DOHH2 (cell line): Measurements from ENCODE around the gene SLIT2.

Source experiments
- EZH2phosphoT487 ChIP-seq: fragments of 200-600 bp; sonication (generic); IDR thresholded peaks from 2 replicates; pipeline ENCODE4 v1.6.1; 2017; ENCODE audit warnings: borderline replicate concordance, mild to moderate bottlenecking, antibody characterized with exemption, low read length, moderate library complexity, mixed read lengths
- TF ChIP-seq, protein P1 (sequence below): fragments of 200-600 bp; sonication (generic); IDR thresholded peaks from one replicate; pipeline ENCODE4 v1.5.1; 2014; ENCODE audit warnings: antibody characterized with exemption, mild to moderate bottlenecking, low read depth, low read length; ENCODE audit not compliant: poor library complexity, severe bottlenecking

DNA sequence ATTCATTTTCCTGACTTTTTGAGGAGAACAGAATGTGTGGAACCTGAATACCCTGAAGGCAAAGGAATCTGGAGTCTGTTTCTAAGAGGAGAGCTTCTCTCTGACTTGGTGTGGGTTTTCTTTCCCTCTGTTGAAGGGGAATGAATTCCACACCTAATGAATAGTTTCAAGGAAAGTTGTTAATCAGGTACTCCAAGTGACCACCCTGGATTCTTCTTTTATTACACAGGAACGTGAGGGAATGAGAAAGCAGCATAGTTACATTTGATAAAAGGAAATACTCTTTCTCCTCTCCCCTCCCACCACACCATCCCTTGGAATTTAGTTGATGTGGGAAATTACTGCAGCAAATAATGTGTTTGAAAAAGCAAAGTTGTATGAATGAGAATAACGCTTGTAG lies 29.7 kb downstream of the SLIT2 start:
- TF ChIP-seq EZH2phosphoT487, result no peak
- TF ChIP-seq, protein P1, sequence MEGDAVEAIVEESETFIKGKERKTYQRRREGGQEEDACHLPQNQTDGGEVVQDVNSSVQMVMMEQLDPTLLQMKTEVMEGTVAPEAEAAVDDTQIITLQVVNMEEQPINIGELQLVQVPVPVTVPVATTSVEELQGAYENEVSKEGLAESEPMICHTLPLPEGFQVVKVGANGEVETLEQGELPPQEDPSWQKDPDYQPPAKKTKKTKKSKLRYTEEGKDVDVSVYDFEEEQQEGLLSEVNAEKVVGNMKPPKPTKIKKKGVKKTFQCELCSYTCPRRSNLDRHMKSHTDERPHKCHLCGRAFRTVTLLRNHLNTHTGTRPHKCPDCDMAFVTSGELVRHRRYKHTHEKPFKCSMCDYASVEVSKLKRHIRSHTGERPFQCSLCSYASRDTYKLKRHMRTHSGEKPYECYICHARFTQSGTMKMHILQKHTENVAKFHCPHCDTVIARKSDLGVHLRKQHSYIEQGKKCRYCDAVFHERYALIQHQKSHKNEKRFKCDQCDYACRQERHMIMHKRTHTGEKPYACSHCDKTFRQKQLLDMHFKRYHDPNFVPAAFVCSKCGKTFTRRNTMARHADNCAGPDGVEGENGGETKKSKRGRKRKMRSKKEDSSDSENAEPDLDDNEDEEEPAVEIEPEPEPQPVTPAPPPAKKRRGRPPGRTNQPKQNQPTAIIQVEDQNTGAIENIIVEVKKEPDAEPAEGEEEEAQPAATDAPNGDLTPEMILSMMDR, result no peak
